ENCODE data around the gene LRRC36.

DNA sequence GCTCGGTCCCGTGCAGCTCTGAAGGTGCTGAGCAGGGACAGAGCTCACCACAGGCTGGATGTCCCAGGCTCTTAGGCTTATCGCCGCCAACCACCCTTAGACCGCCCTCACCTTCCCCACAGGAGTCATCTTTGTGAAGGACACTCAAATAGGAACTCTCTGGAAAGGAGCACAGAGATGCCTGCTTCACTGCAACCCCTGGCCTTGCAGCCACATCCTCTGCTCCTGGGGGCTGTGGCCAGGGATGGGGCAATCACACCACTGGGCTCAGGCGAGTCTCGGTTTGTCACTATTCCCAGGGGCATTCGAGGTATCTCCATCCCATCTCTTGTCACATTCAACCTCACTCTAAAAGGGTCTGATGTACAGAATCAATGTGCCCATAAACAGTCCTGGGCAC lies 78.7 kb downstream of the LRRC36 start:
- TF ChIP-seq, protein P1, sequence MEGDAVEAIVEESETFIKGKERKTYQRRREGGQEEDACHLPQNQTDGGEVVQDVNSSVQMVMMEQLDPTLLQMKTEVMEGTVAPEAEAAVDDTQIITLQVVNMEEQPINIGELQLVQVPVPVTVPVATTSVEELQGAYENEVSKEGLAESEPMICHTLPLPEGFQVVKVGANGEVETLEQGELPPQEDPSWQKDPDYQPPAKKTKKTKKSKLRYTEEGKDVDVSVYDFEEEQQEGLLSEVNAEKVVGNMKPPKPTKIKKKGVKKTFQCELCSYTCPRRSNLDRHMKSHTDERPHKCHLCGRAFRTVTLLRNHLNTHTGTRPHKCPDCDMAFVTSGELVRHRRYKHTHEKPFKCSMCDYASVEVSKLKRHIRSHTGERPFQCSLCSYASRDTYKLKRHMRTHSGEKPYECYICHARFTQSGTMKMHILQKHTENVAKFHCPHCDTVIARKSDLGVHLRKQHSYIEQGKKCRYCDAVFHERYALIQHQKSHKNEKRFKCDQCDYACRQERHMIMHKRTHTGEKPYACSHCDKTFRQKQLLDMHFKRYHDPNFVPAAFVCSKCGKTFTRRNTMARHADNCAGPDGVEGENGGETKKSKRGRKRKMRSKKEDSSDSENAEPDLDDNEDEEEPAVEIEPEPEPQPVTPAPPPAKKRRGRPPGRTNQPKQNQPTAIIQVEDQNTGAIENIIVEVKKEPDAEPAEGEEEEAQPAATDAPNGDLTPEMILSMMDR (optimal IDR thresholded peaks at IDR 0.05 in 1 of 3, IDR thresholded peaks at IDR 0.05 in 1 of 3, conservative IDR thresholded peaks at IDR 0.05 in 1 of 3; ENCODE audit: extremely low read depth in 1 of 3, insufficient read depth in 2 of 3, low read length in 3 of 3) = no peak
- no peak for TF ChIP-seq EZH2 (IDR thresholded peaks at IDR 0.05; ENCODE audit: low read length)

All from keratinocyte (primary cell).